ENCODE data around the gene TXNDC12.

TXNDC12 gene

GRCh38 chr1:51990478-51990965 lies 64.5 kb downstream of the TXNDC12 start, which contains the start of gene RAB3B:
Gene RAB3B (minus strand): TSS chr1:51990700. CDS start chr1:51977117, 13,583 bp downstream.
- peak; percentile 18 to 60 (median 32) for DNase-seq

DNA sequence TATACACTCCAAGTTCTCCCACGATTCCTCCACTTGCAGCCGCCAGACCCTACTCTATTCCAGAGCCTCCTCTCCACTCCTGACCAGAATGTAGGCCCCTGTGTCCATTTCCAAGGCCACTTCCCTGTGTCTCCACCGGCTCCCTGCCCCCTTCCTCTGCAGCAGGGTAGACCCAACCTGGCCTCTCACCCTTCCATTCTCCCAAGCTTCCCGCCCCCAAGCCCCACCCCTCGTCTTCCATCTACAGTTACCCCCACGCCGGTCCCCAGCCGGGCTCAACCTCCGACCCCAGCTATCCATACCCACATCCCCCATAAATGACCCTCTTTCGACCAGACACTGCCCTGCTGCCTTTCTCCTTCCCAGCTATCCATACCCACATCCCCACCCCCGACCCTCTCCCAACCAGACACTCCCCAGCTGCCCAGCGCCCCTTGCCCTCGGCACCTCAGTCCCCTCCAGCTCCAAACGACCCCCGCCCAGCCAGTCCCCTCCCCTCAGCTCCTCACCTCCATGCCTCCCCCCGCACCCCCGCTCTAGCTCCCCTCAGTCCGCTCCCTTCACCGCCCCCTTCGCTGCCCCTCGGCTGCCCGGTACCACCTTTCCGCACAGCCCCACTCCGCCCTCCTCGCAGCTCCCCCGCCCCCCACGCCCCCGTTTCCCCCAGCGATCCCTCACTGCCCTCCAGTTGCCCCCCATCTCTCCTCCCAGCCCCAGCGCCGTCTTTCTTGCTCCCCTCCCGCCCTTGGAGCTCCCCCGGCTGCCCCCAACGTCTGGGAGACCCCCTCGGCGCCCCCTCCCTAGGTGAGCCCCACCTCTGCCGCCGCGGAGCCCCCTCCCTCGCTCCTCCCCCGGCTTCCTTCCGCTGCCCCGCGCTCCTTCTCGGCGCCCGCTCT lies 65.2 kb downstream of the TXNDC12 start:
- DNase-seq = no peak

GRCh38 chr1:51988254-51988653 lies 66.7 kb downstream of the TXNDC12 start:
- no peak for DNase-seq

- DNase-seq = no peak
These were observed 68.3 kb downstream of the TXNDC12 start for GRCh38 chr1:51986718-51987117.

DNA sequence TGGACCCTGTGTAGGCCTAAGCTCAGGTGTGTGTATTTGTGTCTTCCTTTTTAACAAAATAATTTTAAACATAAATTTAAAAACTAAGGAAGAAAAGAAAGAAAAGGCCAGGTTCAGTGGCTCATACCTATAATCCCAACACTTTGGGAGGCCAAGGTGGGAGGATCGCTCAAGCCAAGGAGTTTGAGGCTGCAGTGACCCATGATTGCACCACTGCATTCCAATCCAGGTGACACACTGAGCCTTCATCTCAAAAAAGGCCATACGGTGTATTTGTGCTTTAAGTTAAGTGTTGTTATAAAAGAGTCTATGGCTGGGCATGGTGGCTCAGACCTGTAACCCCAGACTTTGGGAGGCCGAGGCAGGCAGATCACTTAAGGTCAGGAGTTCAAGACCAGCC lies 72.8 kb downstream of the TXNDC12 start:
- DNase-seq = no peak

- DNase-seq = no peak
These were observed 73.4 kb downstream of the TXNDC12 start for GRCh38 chr1:51981555-51981954.

GRCh38 chr1:51978099-51978498 lies 76.9 kb downstream of the TXNDC12 start:
- DNase-seq = no peak

DNA sequence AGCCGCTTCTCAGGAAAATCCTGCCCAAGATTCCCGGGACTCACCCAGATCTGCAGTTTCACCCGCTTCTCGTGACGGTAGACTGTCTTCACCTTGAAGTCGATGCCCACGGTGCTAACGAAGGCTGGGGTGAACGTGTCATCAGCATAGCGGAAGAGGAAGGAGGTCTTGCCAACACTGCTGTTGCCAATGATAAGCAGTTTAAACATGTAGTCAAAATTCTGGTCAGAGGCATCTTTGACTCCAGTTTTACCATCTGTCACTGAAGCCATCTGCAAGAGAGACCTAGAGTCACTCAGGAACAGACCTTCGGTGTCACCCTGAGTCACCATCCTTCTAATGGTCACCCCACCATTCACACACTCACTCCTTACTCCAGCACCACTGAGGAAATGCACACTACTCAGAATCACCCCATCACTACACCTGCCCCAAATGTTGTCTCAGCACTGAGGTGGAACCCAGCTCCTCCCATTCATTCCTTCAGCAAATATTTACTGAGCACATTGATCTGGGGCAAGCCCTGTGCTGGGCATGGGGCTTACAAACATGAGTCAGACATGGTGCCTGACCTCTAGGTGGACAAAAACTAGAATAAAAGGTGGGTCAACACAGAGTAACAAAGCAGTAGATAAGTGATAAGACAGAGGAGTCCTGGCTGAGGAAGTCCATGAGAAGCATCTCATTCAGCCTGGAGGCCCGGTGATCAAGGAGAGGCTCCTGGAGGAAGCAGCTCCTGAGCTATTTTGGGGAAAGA lies 78.0 kb downstream of the TXNDC12 start:
- DNase-seq = no peak

DNA sequence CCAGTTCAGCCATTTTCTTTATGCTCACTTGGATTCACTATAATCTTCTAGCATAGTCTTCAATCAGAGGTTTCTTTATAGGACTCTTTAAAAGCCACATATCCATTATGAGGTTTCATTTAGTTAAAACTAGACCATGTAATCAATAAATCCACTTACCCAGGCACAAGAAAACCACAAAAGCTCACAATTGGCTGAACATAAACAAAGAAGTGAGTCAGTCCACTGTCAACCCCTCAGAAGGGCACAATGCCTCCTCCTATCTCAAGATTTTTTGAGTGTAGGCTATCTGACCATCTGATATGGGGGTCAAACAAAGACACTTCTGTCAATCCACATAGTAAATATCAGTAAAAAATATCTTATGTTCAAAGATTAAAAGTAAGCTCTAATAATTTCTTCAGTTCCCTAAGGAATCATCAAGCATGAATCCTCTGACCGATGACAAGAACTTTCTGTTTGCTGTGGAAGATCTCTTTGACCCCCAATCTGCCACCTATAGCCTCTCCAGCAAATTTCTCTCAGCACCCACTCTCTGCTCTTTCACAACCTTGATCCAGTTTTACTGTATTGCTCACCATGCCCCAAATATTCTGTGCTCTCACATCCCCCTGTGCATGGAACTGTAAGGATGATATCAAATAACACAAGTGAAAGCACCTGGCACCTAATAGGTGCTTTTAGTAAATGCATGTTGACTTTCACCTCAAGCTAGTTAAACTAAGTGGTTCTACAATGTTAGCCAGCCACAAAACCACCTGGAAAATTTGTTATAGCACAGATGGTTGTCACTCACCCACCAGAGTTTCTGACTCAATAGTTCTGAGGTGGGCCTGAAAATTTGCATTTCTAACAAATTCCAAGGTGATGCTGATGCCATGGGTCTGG lies 81.2 kb downstream of the TXNDC12 start:
- no peak for DNase-seq

Data from suppressor macrophage (primary cell).